PC-3 (cell line): ENCODE measurements around the gene PDSS1.

ENCODE experiments used
- CTCF ChIP-seq: fragments of 300-600 bp; sonication (generic); conservative IDR thresholded peaks from 2 replicates; pipeline ENCODE4 v1.5.1; 2017; ENCODE audit warnings: antibody characterized with exemption, low read depth, mild to moderate bottlenecking, low read length
- EZH2 ChIP-seq: fragments of 300-600 bp; sonication (generic); IDR thresholded peaks from one replicate; pipeline ENCODE4 v1.6.1; 2017; ENCODE audit warnings: antibody characterized with exemption, mild to moderate bottlenecking, low read length; ENCODE audit not compliant: unreplicated experiment
- EZH2phosphoT487 ChIP-seq: fragments of 300-600 bp; sonication (generic); IDR thresholded peaks from 2 replicates; pipeline ENCODE4 v1.6.1; 2018; ENCODE audit warnings: mild to moderate bottlenecking, antibody characterized with exemption, low read length, borderline replicate concordance

GRCh38 chr10:26697922-26698608, 564 bp downstream of the PDSS1 start:
- no peak for TF ChIP-seq CTCF
- no peak for TF ChIP-seq EZH2phosphoT487
- no peak for TF ChIP-seq EZH2
